Muscle layer of duodenum (tissue), 2 donors: ENCODE data around the gene B9D1.

Experiments
- H3K27ac ChIP-seq: one replicate; pipeline ENCODE4 v1.7.0; 2013; ENCODE audit warnings: mild to moderate bottlenecking, low read length
- H3K27me3 ChIP-seq: one replicate; pipeline ENCODE4 v1.7.0; 2013; ENCODE audit warnings: low read depth, mild to moderate bottlenecking, control low read depth, low read length
- H3K36me3 ChIP-seq, 2 donors: one replicate each; pipeline ENCODE4 v1.7.0; 2013; ENCODE audit warnings: low read length in 2 of 2, control low read depth in 1 of 2, mild to moderate bottlenecking in 1 of 2; ENCODE audit not compliant: insufficient read depth in 2 of 2, control insufficient read depth in 1 of 2
- H3K4me1 ChIP-seq, 2 donors: one replicate each; pipeline ENCODE4 v1.7.0; 2013; ENCODE audit warnings: low read length in 2 of 2, mild to moderate bottlenecking in 2 of 2, control low read depth in 1 of 2, moderate library complexity in 1 of 2; ENCODE audit not compliant: insufficient read depth in 2 of 2, control insufficient read depth in 1 of 2
- H3K4me3 ChIP-seq, 2 donors: one replicate each; pipeline ENCODE4 v1.7.0; 2013; ENCODE audit warnings: low read length in 2 of 2, low read depth in 1 of 2, mild to moderate bottlenecking in 1 of 2
- H3K9me3 ChIP-seq, 2 donors: one replicate each; pipeline ENCODE4 v1.7.0; 2013; ENCODE audit warnings: low read length in 2 of 2, control low read depth in 1 of 2, mild to moderate bottlenecking in 1 of 2; ENCODE audit not compliant: control insufficient read depth in 1 of 2
- donor health status: healthy.

B9D1 gene

DNA sequence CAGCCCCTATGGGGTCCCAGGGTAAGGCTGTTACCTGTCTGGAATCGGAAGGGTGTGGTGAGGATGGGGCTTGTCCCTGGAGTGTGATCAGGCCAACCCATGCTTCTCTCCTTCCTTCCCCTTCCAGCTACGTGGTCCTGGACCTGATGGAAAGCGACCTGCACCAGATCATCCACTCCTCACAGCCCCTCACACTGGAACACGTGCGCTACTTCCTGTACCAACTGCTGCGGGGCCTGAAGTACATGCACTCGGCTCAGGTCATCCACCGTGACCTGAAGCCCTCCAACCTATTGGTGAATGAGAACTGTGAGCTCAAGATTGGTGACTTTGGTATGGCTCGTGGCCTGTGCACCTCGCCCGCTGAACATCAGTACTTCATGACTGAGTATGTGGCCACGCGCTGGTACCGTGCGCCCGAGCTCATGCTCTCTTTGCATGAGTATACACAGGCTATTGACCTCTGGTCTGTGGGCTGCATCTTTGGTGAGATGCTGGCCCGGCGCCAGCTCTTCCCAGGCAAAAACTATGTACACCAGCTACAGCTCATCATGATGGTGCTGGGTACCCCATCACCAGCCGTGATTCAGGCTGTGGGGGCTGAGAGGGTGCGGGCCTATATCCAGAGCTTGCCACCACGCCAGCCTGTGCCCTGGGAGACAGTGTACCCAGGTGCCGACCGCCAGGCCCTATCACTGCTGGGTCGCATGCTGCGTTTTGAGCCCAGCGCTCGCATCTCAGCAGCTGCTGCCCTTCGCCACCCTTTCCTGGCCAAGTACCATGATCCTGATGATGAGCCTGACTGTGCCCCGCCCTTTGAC is 18.2 kb upstream of the B9D1 start:
- Histone ChIP-seq H3K27me3 (no peaks in the 10 kb centered on the region), H3K36me3 (peaks cover 26 to 48% of the 10 kb centered on the region in 2 donors), H3K4me1 (peaks cover 17 to 41% of the 10 kb centered on the region in 2 donors), H3K27ac (no peak overlapping the region), H3K4me3 (no peak overlapping the region), H3K9me3 (no peaks in the 10 kb centered on the region)

DNA sequence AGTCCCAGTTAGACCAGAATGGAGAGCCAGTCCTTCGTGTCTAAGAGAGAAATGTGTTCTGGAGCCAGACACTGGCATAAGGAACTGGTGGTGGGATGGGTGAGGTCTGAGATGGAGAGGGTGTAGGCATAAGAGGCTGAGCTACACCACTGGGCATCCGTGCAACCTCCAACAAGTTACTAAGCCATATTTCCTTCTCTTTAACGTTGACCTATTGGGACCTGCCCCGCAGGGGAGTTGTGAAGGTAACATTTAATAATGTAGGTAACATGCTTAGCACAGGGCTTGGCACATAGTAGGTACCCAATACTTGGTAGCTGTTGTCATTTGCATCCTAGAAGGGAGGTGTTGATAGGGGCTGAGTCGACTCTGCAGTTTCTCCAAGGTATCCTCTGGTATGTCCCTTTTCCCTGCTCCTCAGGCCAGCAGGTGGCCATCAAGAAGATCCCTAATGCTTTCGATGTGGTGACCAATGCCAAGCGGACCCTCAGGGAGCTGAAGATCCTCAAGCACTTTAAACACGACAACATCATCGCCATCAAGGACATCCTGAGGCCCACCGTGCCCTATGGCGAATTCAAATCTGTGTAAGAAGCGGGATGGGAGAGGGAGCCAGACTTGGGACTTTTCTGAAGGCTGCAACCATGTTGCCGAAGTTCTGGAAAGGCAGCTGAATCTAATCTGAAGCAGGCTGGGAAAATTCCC is 17.0 kb upstream of the B9D1 start:
- H3K27ac ChIP-seq, result peak overlapping the region; percentile 82
- peaks cover 13 to 30% of the 10 kb centered on the region in 2 donors for H3K4me1 ChIP-seq
- no peaks in the 10 kb centered on the region for H3K27me3 ChIP-seq
- peaks cover 26 to 48% of the 10 kb centered on the region in 2 donors for H3K36me3 ChIP-seq
- H3K4me3 ChIP-seq, result peak overlapping the region; percentile 81 to 83
- no peaks in the 10 kb centered on the region for H3K9me3 ChIP-seq

DNA sequence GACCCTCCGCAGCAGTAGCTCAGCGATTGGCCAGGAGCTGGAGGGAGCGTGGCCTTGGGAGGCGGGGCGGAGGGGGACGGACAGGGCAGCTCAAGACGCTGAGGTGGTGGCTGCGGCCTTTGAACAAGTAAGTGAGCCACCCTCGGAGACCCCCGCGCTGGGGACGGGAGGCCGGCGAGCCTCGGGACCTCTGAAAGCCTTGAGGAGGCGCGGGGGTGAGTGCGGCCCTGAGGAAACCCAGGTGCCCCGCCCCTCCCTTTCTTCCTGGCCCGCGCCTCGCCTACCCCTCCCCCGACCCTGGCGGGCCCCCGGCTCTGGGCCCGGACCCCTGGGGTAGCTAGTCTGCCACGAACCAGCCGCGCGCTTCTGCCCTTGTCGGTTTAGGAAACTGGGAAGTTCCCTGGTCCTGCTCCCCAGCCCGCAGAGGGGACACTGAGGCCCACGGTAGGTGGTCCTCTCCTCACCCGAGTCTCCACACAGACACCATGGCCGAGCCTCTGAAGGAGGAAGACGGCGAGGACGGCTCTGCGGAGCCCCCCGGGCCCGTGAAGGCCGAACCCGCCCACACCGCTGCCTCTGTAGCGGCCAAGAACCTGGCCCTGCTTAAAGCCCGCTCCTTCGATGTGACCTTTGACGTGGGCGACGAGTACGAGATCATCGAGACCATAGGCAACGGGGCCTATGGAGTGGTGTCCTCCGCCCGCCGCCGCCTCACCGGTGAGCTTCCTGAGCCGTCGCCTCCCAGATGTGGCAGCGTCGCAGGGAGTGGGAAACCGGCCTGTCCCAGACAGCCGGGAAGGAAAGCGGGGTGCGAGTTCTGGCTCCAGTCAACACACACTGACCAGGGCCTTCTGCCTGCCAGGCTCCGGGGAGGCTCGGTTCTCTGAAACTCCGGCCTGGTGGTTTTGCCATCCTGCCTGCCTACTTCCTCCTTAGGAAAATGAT is 16.2 kb upstream of the B9D1 start, which contains the start of gene MAPK7:
Gene MAPK7 (plus strand): TSS at position 83 of the 945 bp plus-strand sequence. CDS start 403 bp downstream, at position 486.
- Histone ChIP-seq H3K4me3 (peak within 1 kb of the TSS; percentile 81 to 88), H3K27me3 (no peaks in the 10 kb centered on the region), H3K9me3 (no peaks in the 10 kb centered on the region), H3K27ac (peak within 1 kb of the TSS; percentile 96), H3K4me1 (peaks cover 6 to 21% of the 10 kb centered on the region in 2 donors), H3K36me3 (peaks cover 23 to 40% of the 10 kb centered on the region in 2 donors)

DNA sequence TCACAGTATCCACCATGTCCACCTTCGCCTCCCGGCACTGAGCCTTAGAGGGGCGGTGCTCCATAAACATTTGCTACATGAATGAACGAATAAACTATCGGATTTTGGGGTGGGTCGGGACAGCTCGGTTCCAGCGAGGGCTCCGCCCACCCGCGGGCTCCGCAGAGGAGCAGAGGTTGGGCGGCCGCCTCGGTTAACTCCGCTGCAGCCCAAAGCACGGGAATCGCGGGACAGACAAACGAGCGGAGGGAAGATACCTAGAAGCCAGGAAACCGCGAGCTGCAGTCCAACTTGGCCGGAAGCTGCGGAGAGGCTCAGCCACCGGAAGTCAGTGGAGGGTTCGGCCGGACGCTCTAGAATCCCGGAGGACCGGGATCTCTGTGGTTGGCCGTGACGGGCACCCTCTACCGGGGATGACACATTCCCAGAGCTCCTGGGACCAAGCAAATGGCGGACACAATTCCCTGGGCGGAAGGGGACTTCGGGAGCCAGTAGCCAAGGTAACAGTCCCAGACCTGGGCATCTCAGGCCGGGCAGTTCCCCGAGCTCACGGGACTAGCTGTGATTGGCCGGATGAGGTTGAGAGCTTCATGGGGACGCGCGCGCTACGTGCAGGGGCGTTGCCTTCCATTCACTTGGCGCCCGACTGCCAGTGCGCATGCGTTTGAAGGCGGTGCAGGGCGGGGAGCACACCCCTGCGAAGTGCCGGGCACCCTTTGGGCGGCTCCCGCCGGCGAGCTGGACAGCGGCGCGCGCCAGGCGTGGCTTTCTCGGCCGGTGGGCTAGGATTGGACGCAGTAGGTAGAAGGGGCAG is 15.3 kb upstream of the B9D1 start:
- peaks cover 16 to 34% of the 10 kb centered on the region in 2 donors for H3K36me3 ChIP-seq
- peak overlapping the region; percentile 81 to 88 for H3K4me3 ChIP-seq
- peak overlapping the region; percentile 96 for H3K27ac ChIP-seq
- no peaks in the 10 kb centered on the region for H3K27me3 ChIP-seq
- peaks cover 4 to 18% of the 10 kb centered on the region in 2 donors for H3K4me1 ChIP-seq
- H3K9me3 ChIP-seq, result no peaks in the 10 kb centered on the region

DNA sequence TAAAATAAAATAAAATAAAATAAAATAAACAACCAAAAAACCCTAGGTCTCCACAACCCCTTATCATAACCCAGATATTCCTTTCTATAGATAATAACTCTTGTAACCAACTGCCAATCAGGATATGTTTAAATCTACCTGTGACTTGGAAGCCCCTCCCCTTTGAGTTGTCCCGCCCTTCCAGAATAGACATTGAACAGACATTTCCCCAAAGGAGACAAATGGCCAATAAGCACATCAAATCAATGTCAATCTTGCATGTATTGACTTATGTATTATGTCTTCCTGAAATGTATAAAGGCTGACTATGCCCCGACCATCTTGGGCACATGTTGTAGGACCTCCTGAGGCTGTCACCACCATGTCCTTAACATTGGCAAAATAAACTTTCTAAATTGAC is 14.3 kb upstream of the B9D1 start:
- Histone ChIP-seq H3K36me3 (peaks cover 12 to 26% of the 10 kb centered on the region in 2 donors), H3K4me1 (peaks cover 4 to 18% of the 10 kb centered on the region in 2 donors), H3K9me3 (no peaks in the 10 kb centered on the region), H3K27ac (peak overlapping the region; percentile 96), H3K4me3 (peak overlapping the region; percentile 81 to 88), H3K27me3 (no peaks in the 10 kb centered on the region)

DNA sequence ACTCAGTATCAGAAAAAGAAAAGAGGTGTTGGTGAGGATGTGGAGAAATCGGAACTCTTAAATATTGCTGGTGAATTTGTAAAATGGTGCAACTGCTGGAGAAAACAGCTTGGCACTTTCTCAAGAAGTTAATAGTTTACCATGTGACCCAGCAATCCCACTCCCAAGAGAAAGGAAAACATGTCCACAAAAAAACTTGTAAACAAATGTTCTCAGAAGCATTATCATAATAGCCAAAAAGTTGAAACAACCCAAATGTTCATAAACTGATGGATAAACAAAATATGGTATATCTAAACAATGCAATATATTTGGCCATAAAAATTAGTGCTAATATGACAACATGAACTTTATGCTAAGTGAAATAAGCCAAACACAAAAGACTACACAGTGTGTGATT is 13.2 kb upstream of the B9D1 start:
- H3K4me3 ChIP-seq, result no peak overlapping the region
- no peaks in the 10 kb centered on the region for H3K27me3 ChIP-seq
- no peaks in the 10 kb centered on the region for H3K9me3 ChIP-seq
- no peak overlapping the region for H3K27ac ChIP-seq
- peaks cover 12 to 16% of the 10 kb centered on the region in 2 donors for H3K36me3 ChIP-seq
- peaks cover 4 to 18% of the 10 kb centered on the region in 2 donors for H3K4me1 ChIP-seq

DNA sequence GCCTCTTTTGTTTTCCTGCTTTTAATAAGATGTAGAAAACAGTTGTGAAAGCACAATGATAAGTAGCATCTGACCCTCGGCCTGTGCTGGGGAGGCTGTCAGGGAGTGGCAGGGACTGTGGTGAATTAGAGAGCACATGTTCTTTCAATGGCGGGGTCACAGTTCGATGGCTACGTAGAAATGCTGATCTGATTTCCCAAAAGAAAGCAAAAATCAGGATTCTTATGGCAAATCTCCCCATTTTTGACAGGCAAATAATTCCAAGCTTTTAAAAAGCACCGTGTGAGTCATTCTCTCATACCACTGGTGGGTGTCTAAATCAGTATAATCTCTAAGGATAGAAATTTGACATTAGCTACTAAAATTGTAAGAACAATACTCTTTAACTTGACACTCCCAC is 11.6 kb upstream of the B9D1 start:
- Histone ChIP-seq H3K4me3 (no peak overlapping the region), H3K9me3 (no peaks in the 10 kb centered on the region), H3K27ac (no peak overlapping the region), H3K27me3 (no peaks in the 10 kb centered on the region), H3K36me3 (peaks cover 0 to 3% of the 10 kb centered on the region in 2 donors), H3K4me1 (peaks cover 0 to 10% of the 10 kb centered on the region in 2 donors)

DNA sequence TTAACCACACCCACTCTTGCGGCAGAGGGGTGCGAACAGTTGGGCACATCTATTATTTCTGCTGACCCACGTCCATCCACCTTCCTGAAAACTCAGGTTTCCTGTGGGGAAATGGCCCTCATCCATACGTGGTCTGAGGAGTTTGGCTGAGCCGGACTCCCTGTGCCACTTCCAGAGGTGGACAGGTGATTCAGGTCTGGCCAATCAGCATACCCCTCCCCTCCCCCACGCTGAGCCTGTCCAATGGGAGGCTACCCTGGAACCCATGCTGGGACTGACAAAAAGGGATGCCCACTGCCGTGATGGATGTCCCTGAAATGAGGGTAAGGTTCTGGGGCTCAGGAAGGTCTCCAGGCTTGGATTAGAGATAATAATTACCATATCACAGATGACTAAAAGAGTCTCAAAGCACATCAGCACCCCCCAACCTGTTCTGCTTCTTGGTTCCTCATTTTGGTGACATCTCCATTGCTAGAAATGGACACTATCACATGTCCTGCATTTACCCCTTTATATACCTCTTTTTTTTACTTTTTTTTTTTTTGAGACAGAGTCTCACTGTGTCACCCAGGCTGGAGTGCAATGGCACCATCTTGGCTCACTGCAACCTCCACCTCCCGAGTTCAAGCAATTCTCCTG is 10.5 kb upstream of the B9D1 start:
- Histone ChIP-seq H3K27me3 (no peaks in the 10 kb centered on the region), H3K4me3 (no peak overlapping the region), H3K4me1 (peaks cover 0 to 7% of the 10 kb centered on the region in 2 donors), H3K9me3 (no peaks in the 10 kb centered on the region), H3K27ac (no peak overlapping the region), H3K36me3 (peaks cover 0 to 3% of the 10 kb centered on the region in 2 donors)

DNA sequence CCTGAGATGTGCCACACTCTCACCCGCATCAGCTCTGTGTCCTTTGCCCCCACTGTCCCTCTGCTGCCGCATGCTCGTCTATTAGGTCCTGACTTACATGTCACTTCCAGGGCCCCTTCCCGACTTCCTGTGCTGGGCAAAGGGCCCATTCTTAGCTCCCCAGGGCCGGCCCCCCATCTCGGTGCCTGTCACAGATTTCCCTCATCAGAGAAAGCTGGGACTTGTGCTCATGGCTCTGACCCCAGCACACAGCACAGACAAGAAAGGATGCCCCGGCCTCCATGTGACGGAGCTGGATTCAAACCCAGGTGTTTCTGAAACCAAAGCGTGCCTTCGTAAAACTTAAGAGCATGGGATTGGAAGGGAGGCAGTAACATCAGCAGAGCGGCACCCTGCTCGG is 9.9 kb upstream of the B9D1 start:
- no peak overlapping the region for H3K27ac ChIP-seq
- no peaks in the 10 kb centered on the region for H3K9me3 ChIP-seq
- H3K4me3 ChIP-seq, result no peak overlapping the region
- H3K36me3 ChIP-seq, result no peaks in the 10 kb centered on the region
- peaks cover 0 to 7% of the 10 kb centered on the region in 2 donors for H3K4me1 ChIP-seq
- H3K27me3 ChIP-seq, result no peaks in the 10 kb centered on the region

DNA sequence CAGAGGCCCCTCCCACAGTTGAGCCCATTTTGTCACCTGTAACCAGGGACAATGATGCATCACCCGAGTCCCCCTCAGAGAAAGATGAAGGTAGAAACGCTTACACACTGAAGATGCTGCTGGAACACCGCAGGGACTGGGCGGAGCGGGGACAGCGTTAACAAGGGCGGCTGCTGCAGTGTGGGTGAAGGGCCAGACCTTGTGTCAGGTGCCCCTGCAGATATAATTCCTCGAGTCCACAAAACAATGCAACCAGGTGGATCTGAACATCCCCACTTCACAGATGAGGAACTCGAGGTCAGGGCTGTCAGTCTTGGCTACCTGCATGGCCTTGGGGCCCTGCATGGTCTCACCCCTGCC is 9.5 kb upstream of the B9D1 start:
- H3K4me1 ChIP-seq, result peaks cover 0 to 3% of the 10 kb centered on the region in 2 donors
- H3K4me3 ChIP-seq, result no peak overlapping the region
- no peaks in the 10 kb centered on the region for H3K27me3 ChIP-seq

More for the DNA sequence above, 9.5 kb upstream of the B9D1 start:
- no peak overlapping the region for H3K27ac ChIP-seq
- no peaks in the 10 kb centered on the region for H3K36me3 ChIP-seq
- no peaks in the 10 kb centered on the region for H3K9me3 ChIP-seq
